SK-N-SH treated with all-trans-retinoic acid at 6 μM for 48 hours (cell line): ENCODE data around the gene PMVK.

ENCODE experiments used
- ARNTL ChIP-seq: fragments of 450-650 bp; formaldehyde crosslinking; IDR thresholded peaks from 2 replicates; pipeline ENCODE4 v1.5.0; 2020; ENCODE audit warnings: low read depth, mild to moderate bottlenecking, moderate library complexity, borderline replicate concordance
- BACH2 ChIP-seq: fragments of 250-450 bp; sonication (Bioruptor Pico); IDR thresholded peaks from 2 replicates; pipeline ENCODE4 v1.9.0; 2021; ENCODE audit warnings: mild to moderate bottlenecking, borderline replicate concordance
- CREB5 ChIP-seq: fragments of 250-450 bp; sonication (Bioruptor Pico); IDR thresholded peaks from 2 replicates; pipeline ENCODE4 v1.5.1; 2020; ENCODE audit warnings: low read depth, mild to moderate bottlenecking, moderate library complexity
- GLIS3 ChIP-seq: fragments of 250-450 bp; sonication (Bioruptor Pico); IDR thresholded peaks from 2 replicates; pipeline ENCODE4 v1.5.0; 2020; ENCODE audit warnings: mild to moderate bottlenecking, moderate library complexity
- ISL1 ChIP-seq: fragments of 250-450 bp; sonication (Bioruptor Pico); IDR thresholded peaks from 2 replicates; pipeline ENCODE4 v2.1.2; 2022; ENCODE audit warnings: mild to moderate bottlenecking, moderate library complexity
- OSR1 ChIP-seq: fragments of 250-450 bp; sonication (Bioruptor Pico); IDR thresholded peaks from 2 replicates; pipeline ENCODE4 v1.8.0; 2022; ENCODE audit warnings: moderate library complexity, mild to moderate bottlenecking, inconsistent platforms
- PATZ1 ChIP-seq: fragments of 250-450 bp; sonication (Bioruptor Pico); IDR thresholded peaks from 2 replicates; pipeline ENCODE4 v1.8.0; 2020; ENCODE audit warnings: mild to moderate bottlenecking, moderate library complexity, borderline replicate concordance
- RARB ChIP-seq: fragments of 250-450 bp; sonication (Bioruptor Pico); IDR thresholded peaks from 2 replicates; pipeline ENCODE4 v1.8.0; 2021; ENCODE audit warnings: mild to moderate bottlenecking, moderate library complexity
- SNAI2 ChIP-seq: fragments of 250-450 bp; sonication (Bioruptor Pico); IDR thresholded peaks from 2 replicates; pipeline ENCODE4 v1.5.0; 2020; ENCODE audit warnings: mild to moderate bottlenecking, moderate library complexity
- TOX ChIP-seq: fragments of 250-450 bp; sonication (Bioruptor Pico); IDR thresholded peaks from 2 replicates; pipeline ENCODE4 v1.8.0; 2021; ENCODE audit warnings: mild to moderate bottlenecking, moderate library complexity, borderline replicate concordance
- ZFP3 ChIP-seq: fragments of 250-450 bp; sonication (Bioruptor Pico); IDR thresholded peaks from 2 replicates; pipeline ENCODE4 v1.5.0; 2020; ENCODE audit warnings: mild to moderate bottlenecking, moderate library complexity
- ZNF70 ChIP-seq: fragments of 450-650 bp; formaldehyde crosslinking; IDR thresholded peaks from 2 replicates; pipeline ENCODE4 v1.5.0; 2020; ENCODE audit warnings: mild to moderate bottlenecking, moderate library complexity
- TF ChIP-seq, protein P1 (sequence below): fragments of 250-450 bp; sonication (Bioruptor Pico); IDR thresholded peaks from 2 replicates; pipeline ENCODE4 v1.5.1; 2021; ENCODE audit warnings: mild to moderate bottlenecking, moderate library complexity

- no peak for TF ChIP-seq RARB (CRISPR knock-in tag)
- TF ChIP-seq CREB5, result no peak
- TF ChIP-seq ISL1, result no peak
- TF ChIP-seq OSR1, result no peak
- no peak for TF ChIP-seq TOX (CRISPR knock-in tag)
- no peak for TF ChIP-seq PATZ1 (CRISPR knock-in tag)
- no peak for TF ChIP-seq ZNF70
- no peak for TF ChIP-seq GLIS3
- TF ChIP-seq, protein P1, sequence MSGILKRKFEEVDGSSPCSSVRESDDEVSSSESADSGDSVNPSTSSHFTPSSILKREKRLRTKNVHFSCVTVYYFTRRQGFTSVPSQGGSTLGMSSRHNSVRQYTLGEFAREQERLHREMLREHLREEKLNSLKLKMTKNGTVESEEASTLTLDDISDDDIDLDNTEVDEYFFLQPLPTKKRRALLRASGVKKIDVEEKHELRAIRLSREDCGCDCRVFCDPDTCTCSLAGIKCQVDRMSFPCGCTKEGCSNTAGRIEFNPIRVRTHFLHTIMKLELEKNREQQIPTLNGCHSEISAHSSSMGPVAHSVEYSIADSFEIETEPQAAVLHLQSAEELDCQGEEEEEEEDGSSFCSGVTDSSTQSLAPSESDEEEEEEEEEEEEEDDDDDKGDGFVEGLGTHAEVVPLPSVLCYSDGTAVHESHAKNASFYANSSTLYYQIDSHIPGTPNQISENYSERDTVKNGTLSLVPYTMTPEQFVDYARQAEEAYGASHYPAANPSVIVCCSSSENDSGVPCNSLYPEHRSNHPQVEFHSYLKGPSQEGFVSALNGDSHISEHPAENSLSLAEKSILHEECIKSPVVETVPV, result no peak
- no peak for TF ChIP-seq BACH2
- TF ChIP-seq ZFP3 (CRISPR knock-in tag), result no peak
- TF ChIP-seq ARNTL (CRISPR knock-in tag), result no peak
- TF ChIP-seq SNAI2 (CRISPR knock-in tag), result no peak
Measured at GRCh38 chr1:154901591-154901990, 34.9 kb downstream of the PMVK start.
